Neural cell (in vitro differentiated cells): ENCODE measurements around the gene NUCB1. TPM values are rescaled to one million over a fixed set of nuclear protein-coding genes. Genes with fewer than 3 reads are reported as not detected.

Experiments
- H2AFZ ChIP-seq: fragments of 200-600, 300-800 bp; sonication (generic), shearing (Covaris generic); 2 replicates; pipeline ENCODE4 v1.6.0; 2014; ENCODE audit warnings: low read depth, mild to moderate bottlenecking, antibody characterized with exemption, low read length, moderate library complexity
- H3F3A ChIP-seq: fragments of 200-600 bp; shearing (Covaris generic); 2 replicates; pipeline ENCODE4 v1.6.1; 2016; ENCODE audit warnings: mild to moderate bottlenecking, moderate library complexity, mixed read lengths, antibody characterized with exemption, low read length; ENCODE audit not compliant: insufficient read depth, poor library complexity, severe bottlenecking
- H3K27ac ChIP-seq: fragments of 200-600, 300-800 bp; sonication (generic), shearing (Covaris generic); 2 replicates; pipeline ENCODE4 v1.5.1; 2014; ENCODE audit warnings: mild to moderate bottlenecking, low read length, moderate library complexity
- H3K27me3 ChIP-seq: fragments of 300-800, 200-600 bp; sonication (generic), shearing (Covaris generic); 2 replicates; pipeline ENCODE4 v1.6.0; 2014; ENCODE audit warnings: mild to moderate bottlenecking, low read depth, low read length, moderate library complexity; ENCODE audit not compliant: insufficient read depth
- H3K36me3 ChIP-seq: fragments of 300-800, 200-600 bp; sonication (generic), shearing (Covaris generic); 2 replicates; pipeline ENCODE4 v1.5.1; 2014; ENCODE audit warnings: mild to moderate bottlenecking, antibody characterized with exemption, low read length, moderate library complexity; ENCODE audit not compliant: insufficient read depth
- H3K4me2 ChIP-seq: fragments of 300-800, 200-600 bp; sonication (generic), shearing (Covaris generic); 2 replicates; pipeline ENCODE4 v1.6.0; 2014; ENCODE audit warnings: mild to moderate bottlenecking, low read length
- H3K4me3 ChIP-seq: fragments of 300-800, 200-600 bp; sonication (generic), shearing (Covaris generic); 2 replicates; pipeline ENCODE4 v1.5.1; 2014; ENCODE audit warnings: mild to moderate bottlenecking, low read length, moderate library complexity
- H3K79me2 ChIP-seq: fragments of 200-600 bp; shearing (Covaris generic); replicated peaks from 2 replicates; pipeline ENCODE4 v1.6.0; 2014; ENCODE audit warnings: mild to moderate bottlenecking, low read length, moderate library complexity; ENCODE audit not compliant: insufficient read depth
- H3K9ac ChIP-seq: fragments of 300-800, 200-600 bp; sonication (generic), shearing (Covaris generic); 2 replicates; pipeline ENCODE4 v1.6.1; 2016; ENCODE audit warnings: mild to moderate bottlenecking, low read length, mixed read lengths
- H3K9me2 ChIP-seq: fragments of 200-600 bp; shearing (Covaris generic); 2 replicates; pipeline ENCODE4 v1.6.1; 2016; ENCODE audit warnings: mild to moderate bottlenecking, low read length, mixed read lengths; ENCODE audit not compliant: insufficient read depth
- H3K9me3 ChIP-seq: fragments of 200-600, 300-800 bp; sonication (generic), shearing (Covaris generic); 2 replicates; pipeline ENCODE4 v1.6.1; 2016; ENCODE audit warnings: mild to moderate bottlenecking, mixed run types, low read length, moderate library complexity, mixed read lengths
- H4K20me1 ChIP-seq: fragments of 200-600 bp; shearing (Covaris generic); 2 replicates; pipeline ENCODE4 v1.6.1; 2016; ENCODE audit warnings: mild to moderate bottlenecking, mixed run types; ENCODE audit not compliant: insufficient read depth
- EP300 ChIP-seq: fragments of 450-650 bp; conservative IDR thresholded peaks from 2 replicates; pipeline ENCODE4 v1.6.1; 2014; ENCODE audit warnings: antibody characterized with exemption, mild to moderate bottlenecking, moderate library complexity; ENCODE audit not compliant: poor library complexity, severe bottlenecking
- EZH2 ChIP-seq: fragments of 200-600, 300-800 bp; shearing (Covaris generic), sonication (generic); IDR thresholded peaks from 2 replicates; pipeline ENCODE4 v1.6.1; 2014; ENCODE audit warnings: antibody characterized with exemption, low read length, borderline replicate concordance, mild to moderate bottlenecking; ENCODE audit not compliant: insufficient read depth, poor library complexity, severe bottlenecking
- MXI1 ChIP-seq: fragments of 450-650 bp; conservative IDR thresholded peaks from 2 replicates; pipeline ENCODE4 v1.6.1; 2014; ENCODE audit warnings: antibody characterized with exemption, mild to moderate bottlenecking; ENCODE audit not compliant: poor library complexity, severe bottlenecking
- POLR2AphosphoS5 ChIP-seq: IDR thresholded peaks from 2 replicates; pipeline ENCODE4 v1.6.1; 2012
- RAD21 ChIP-seq: fragments of 450-650 bp; conservative IDR thresholded peaks from 2 replicates; pipeline ENCODE4 v1.6.1; 2014; ENCODE audit warnings: antibody characterized with exemption, mild to moderate bottlenecking, moderate library complexity
- SMC3 ChIP-seq: fragments of 450-650 bp; conservative IDR thresholded peaks from 2 replicates; pipeline ENCODE4 v1.6.1; 2014; ENCODE audit warnings: antibody characterized with exemption, mild to moderate bottlenecking, moderate library complexity; ENCODE audit not compliant: poor library complexity
- TAF1 ChIP-seq: IDR thresholded peaks from 2 replicates; pipeline ENCODE4 v1.6.1; 2012; ENCODE audit warnings: low read depth
- polyA minus RNA-seq: library from RNA; depleted of rRNA, polyadenylated mRNA; stranded (reverse); fragments of >200 nt; gene quantifications from 2 replicates; pipeline ENCODE4 v1.2.3, GENCODE V29; 2014
- polyA plus RNA-seq: library from polyadenylated mRNA; depleted of rRNA; stranded (reverse); fragments of >200 nt; gene quantifications from 2 replicates; pipeline ENCODE4 v1.2.3, GENCODE V29; 2014
- TF ChIP-seq, protein P1 (sequence below): fragments of 450-650 bp; IDR thresholded peaks from 2 replicates; pipeline ENCODE4 v1.5.1; 2014; ENCODE audit warnings: antibody characterized with exemption, mild to moderate bottlenecking, moderate library complexity; ENCODE audit not compliant: poor library complexity, severe bottlenecking
- TF ChIP-seq, protein P2 (sequence below): IDR thresholded peaks from 2 replicates; pipeline ENCODE4 v1.6.1; 2012; ENCODE audit warnings: borderline replicate concordance

Gene NUCB1
- polyA plus RNA-seq (80.0 and 83.7 TPM in 2 replicates), polyA minus RNA-seq (45.1 and 70.4 TPM in 2 replicates)

DNA sequence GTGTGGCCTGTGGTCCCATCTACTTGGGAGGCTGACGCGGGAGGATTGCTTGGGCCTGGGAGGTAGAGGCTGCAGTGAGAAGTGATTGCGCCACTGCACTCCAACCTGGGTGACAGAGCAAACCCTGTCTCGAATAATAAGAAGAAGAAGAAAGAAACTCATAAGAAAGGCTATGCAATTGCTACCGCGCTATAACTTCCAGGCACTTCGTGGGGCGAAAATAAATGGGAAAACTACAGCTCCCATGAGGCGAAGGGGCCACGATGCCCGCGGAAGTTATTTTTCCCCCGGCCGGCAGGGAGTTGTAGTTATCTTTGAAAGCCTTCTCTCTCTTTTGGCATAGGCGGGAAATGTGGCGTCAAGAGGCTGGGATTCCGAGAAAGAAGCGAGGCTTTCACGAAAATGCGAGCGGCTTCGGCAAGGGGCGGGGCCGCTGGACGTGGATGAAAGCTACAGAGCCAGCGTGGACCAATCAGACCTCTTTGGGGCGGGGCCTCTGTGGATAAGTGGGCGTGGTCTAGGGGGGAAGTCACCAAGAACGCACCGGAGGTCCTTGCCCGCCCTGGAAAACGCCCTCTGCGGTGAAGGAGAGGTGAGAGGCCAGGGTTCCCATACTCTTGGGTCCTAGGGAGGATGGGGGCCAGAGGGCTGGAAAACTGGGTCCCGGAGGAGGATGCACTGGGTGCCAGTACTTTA, at the start of gene NUCB1:
NUCB1 (plus strand) TSS at position 532 of the 696 bp plus-strand sequence. CDS start 485 bp downstream, outside the sequence.
- Histone ChIP-seq H3F3A (no peaks in the 10 kb centered on the region), H3K4me3 (peak within 1 kb of the TSS; percentile 96), H3K36me3 (no peaks in the 10 kb centered on the region), H3K79me2 (peaks cover 11% of the 10 kb centered on the region), H3K4me2 (peak within 1 kb of the TSS; percentile 83), H3K9me2 (no peaks in the 10 kb centered on the region), H3K9me3 (no peaks in the 10 kb centered on the region), H3K9ac (peak within 1 kb of the TSS; percentile 87), H3K27ac (peak within 1 kb of the TSS; percentile 55), H2AFZ (peak within 1 kb of the TSS; percentile 54), H3K27me3 (no peaks in the 10 kb centered on the region), H4K20me1 (no peaks in the 10 kb centered on the region)
- TF ChIP-seq, protein P1, sequence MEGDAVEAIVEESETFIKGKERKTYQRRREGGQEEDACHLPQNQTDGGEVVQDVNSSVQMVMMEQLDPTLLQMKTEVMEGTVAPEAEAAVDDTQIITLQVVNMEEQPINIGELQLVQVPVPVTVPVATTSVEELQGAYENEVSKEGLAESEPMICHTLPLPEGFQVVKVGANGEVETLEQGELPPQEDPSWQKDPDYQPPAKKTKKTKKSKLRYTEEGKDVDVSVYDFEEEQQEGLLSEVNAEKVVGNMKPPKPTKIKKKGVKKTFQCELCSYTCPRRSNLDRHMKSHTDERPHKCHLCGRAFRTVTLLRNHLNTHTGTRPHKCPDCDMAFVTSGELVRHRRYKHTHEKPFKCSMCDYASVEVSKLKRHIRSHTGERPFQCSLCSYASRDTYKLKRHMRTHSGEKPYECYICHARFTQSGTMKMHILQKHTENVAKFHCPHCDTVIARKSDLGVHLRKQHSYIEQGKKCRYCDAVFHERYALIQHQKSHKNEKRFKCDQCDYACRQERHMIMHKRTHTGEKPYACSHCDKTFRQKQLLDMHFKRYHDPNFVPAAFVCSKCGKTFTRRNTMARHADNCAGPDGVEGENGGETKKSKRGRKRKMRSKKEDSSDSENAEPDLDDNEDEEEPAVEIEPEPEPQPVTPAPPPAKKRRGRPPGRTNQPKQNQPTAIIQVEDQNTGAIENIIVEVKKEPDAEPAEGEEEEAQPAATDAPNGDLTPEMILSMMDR: peak; percentile 65
- TF ChIP-seq POLR2AphosphoS5 (peak; percentile 81), TAF1 (no peak), RAD21 (peak; percentile 49), EZH2 (no peak), EP300 (peak; percentile 21), MXI1 (peak; percentile 78), SMC3 (peak; percentile 30)
- TF ChIP-seq, protein P2, sequence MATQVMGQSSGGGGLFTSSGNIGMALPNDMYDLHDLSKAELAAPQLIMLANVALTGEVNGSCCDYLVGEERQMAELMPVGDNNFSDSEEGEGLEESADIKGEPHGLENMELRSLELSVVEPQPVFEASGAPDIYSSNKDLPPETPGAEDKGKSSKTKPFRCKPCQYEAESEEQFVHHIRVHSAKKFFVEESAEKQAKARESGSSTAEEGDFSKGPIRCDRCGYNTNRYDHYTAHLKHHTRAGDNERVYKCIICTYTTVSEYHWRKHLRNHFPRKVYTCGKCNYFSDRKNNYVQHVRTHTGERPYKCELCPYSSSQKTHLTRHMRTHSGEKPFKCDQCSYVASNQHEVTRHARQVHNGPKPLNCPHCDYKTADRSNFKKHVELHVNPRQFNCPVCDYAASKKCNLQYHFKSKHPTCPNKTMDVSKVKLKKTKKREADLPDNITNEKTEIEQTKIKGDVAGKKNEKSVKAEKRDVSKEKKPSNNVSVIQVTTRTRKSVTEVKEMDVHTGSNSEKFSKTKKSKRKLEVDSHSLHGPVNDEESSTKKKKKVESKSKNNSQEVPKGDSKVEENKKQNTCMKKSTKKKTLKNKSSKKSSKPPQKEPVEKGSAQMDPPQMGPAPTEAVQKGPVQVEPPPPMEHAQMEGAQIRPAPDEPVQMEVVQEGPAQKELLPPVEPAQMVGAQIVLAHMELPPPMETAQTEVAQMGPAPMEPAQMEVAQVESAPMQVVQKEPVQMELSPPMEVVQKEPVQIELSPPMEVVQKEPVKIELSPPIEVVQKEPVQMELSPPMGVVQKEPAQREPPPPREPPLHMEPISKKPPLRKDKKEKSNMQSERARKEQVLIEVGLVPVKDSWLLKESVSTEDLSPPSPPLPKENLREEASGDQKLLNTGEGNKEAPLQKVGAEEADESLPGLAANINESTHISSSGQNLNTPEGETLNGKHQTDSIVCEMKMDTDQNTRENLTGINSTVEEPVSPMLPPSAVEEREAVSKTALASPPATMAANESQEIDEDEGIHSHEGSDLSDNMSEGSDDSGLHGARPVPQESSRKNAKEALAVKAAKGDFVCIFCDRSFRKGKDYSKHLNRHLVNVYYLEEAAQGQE: peak; percentile 36

DNA sequence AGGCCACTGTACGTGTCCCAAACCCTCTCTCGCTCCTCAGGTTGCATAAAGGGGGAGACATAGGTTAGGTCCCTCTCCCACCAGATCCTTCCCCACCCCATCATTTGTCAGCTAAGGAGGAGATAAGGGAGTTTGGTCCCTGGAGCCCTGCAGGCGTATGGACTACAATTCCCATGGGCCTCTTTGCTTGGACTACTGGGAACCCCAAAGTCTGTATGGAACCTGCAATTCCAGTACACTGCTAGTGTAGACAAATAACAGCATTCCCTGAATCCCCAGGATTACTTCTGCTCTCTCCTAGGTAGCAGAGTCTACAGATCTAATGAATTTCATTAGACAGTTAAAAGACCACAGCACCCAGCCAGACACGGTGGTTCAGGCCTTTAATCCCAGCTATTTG, 47.8 kb upstream of the NUCB1 start:
- H3K4me3 ChIP-seq: no peak overlapping the region
- no peak overlapping the region for H3K27ac ChIP-seq
- no peak overlapping the region for H3K9ac ChIP-seq
- H3K4me2 ChIP-seq: no peak overlapping the region
- H3K36me3 ChIP-seq: no peaks in the 10 kb centered on the region
- H2AFZ ChIP-seq: no peak overlapping the region
- no peaks in the 10 kb centered on the region for H3K9me3 ChIP-seq
- no peaks in the 10 kb centered on the region for H3F3A ChIP-seq
- H3K9me2 ChIP-seq: no peaks in the 10 kb centered on the region
- TF ChIP-seq, protein P1: no peak
- TF ChIP-seq EZH2 (no peak), SMC3 (no peak), POLR2AphosphoS5 (no peak), EP300 (no peak), RAD21 (no peak), MXI1 (no peak), TAF1 (no peak)
- TF ChIP-seq, protein P2: no peak
- H3K79me2 ChIP-seq: no peaks in the 10 kb centered on the region
- H3K27me3 ChIP-seq: no peaks in the 10 kb centered on the region
- H4K20me1 ChIP-seq: no peaks in the 10 kb centered on the region
